ENCODE measurements around the gene FUS. TPM values are rescaled to one million over a fixed set of nuclear protein-coding genes. Genes with fewer than 3 reads are reported as not detected.
"Not testable (repeated sequence)": the region's sequence is repeated elsewhere in the genome, so short reads cannot be mapped to it uniquely, and the experiment has no call there.

FUS gene
- total RNA-seq, 2 experiments from 2014 or later, result 104 to 953 TPM

DNA sequence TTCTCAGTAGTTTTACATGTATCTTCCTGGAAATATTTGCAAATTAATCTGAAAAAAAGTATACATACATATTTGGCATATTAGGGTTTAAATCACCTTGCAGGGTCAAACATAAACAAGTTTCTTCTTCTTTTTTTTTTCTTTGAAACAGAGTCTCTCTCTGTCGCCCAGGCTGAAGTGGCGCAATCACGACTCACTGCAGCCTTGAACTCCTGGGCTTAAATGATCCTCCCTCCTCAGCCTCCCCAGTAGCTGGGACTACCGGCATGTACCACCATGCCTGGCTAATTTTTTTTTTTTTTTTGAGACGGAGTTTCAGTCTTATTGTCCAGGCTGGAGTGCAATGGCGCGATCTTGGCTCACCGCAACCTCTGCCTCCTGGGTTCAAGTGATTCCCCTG lies 12.6 kb upstream of the FUS start:
- Histone ChIP-seq H3K4me2 (ENCODE audit: low read length) (no peak overlapping the region), H3K36me3 (ENCODE audit: insufficient read depth, low read length) (no peaks in the 10 kb centered on the region), H4K20me1 (ENCODE audit: insufficient read depth, low read length) (no peaks in the 10 kb centered on the region), H3K9me3 (ENCODE audit: low read length) (no peaks in the 10 kb centered on the region), H3K9me2 (ENCODE audit: insufficient read depth, low read length) (no peaks in the 10 kb centered on the region), H2AFZ (ENCODE audit: low read length) (no peak overlapping the region), H3K79me2 (ENCODE audit: insufficient read depth, low read depth, low read length) (no peaks in the 10 kb centered on the region), H3K4me3 (ENCODE audit: low read depth, low read length, poor library complexity, severe bottlenecking) (no peak overlapping the region), H3K27ac (ENCODE audit: low read depth, low read length, poor library complexity, severe bottlenecking) (no peak overlapping the region), H3K4me1 (ENCODE audit: insufficient read depth, low read length, poor library complexity, severe bottlenecking) (no peaks in the 10 kb centered on the region)
- BruUV-seq (replicated peaks), result no TSS peak
- POLR2A ChIA-PET, result no interaction called here
- intact Hi-C loops (cut with micrococcal nuclease; ENCODE audit: unreplicated experiment), result no loop called here
- DNase-seq (ENCODE audit: low spot score), result no peak
- no peak for TF ChIP-seq EZH2phosphoT487 (IDR thresholded peaks at IDR 0.05; ENCODE audit: borderline replicate concordance, low read depth, low read length)
- TF ChIP-seq, protein P1, sequence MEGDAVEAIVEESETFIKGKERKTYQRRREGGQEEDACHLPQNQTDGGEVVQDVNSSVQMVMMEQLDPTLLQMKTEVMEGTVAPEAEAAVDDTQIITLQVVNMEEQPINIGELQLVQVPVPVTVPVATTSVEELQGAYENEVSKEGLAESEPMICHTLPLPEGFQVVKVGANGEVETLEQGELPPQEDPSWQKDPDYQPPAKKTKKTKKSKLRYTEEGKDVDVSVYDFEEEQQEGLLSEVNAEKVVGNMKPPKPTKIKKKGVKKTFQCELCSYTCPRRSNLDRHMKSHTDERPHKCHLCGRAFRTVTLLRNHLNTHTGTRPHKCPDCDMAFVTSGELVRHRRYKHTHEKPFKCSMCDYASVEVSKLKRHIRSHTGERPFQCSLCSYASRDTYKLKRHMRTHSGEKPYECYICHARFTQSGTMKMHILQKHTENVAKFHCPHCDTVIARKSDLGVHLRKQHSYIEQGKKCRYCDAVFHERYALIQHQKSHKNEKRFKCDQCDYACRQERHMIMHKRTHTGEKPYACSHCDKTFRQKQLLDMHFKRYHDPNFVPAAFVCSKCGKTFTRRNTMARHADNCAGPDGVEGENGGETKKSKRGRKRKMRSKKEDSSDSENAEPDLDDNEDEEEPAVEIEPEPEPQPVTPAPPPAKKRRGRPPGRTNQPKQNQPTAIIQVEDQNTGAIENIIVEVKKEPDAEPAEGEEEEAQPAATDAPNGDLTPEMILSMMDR (conservative IDR thresholded peaks at IDR 0.05; ENCODE audit: low read length), result no peak
- CTCF ChIA-PET (ENCODE audit: unreplicated experiment), result no interaction called here

GRCh38 chr16:31168848-31169247 lies 11.1 kb upstream of the FUS start:
- intact Hi-C loops (cut with micrococcal nuclease; ENCODE audit: unreplicated experiment), result no loop called here
- Histone ChIP-seq H2AFZ (ENCODE audit: low read length) (no peak overlapping the region), H3K4me1 (ENCODE audit: insufficient read depth, low read length, poor library complexity, severe bottlenecking) (no peaks in the 10 kb centered on the region), H4K20me1 (ENCODE audit: insufficient read depth, low read length) (no peaks in the 10 kb centered on the region), H3K79me2 (ENCODE audit: insufficient read depth, low read depth, low read length) (no peaks in the 10 kb centered on the region), H3K9me2 (ENCODE audit: insufficient read depth, low read length) (no peaks in the 10 kb centered on the region), H3K4me2 (ENCODE audit: low read length) (no peak overlapping the region), H3K9me3 (ENCODE audit: low read length) (no peaks in the 10 kb centered on the region), H3K36me3 (ENCODE audit: insufficient read depth, low read length) (no peaks in the 10 kb centered on the region), H3K27ac (ENCODE audit: low read depth, low read length, poor library complexity, severe bottlenecking) (no peak overlapping the region), H3K4me3 (ENCODE audit: low read depth, low read length, poor library complexity, severe bottlenecking) (no peak overlapping the region)
- no peak for DNase-seq (ENCODE audit: low spot score)
- BruUV-seq (replicated peaks), result no TSS peak
- POLR2A ChIA-PET, result no interaction called here
- TF ChIP-seq, protein P1 (conservative IDR thresholded peaks at IDR 0.05; ENCODE audit: low read length), result no peak
- no peak for TF ChIP-seq EZH2phosphoT487 (IDR thresholded peaks at IDR 0.05; ENCODE audit: borderline replicate concordance, low read depth, low read length)
- CTCF ChIA-PET (ENCODE audit: unreplicated experiment), result no interaction called here

- H3K4me3 ChIP-seq (ENCODE audit: low read depth, low read length, poor library complexity, severe bottlenecking); DNase-seq (ENCODE audit: low spot score); H3K4me1 ChIP-seq (ENCODE audit: insufficient read depth, low read length, poor library complexity, severe bottlenecking); H3K79me2 ChIP-seq (ENCODE audit: insufficient read depth, low read depth, low read length); POLR2A ChIA-PET; BruUV-seq (replicated peaks); H3K27ac ChIP-seq (ENCODE audit: low read depth, low read length, poor library complexity, severe bottlenecking); H3K4me2 ChIP-seq (ENCODE audit: low read length); intact Hi-C loops (cut with micrococcal nuclease; ENCODE audit: unreplicated experiment); H3K9me3 ChIP-seq (ENCODE audit: low read length); CTCF ChIA-PET (ENCODE audit: unreplicated experiment); H3K36me3 ChIP-seq (ENCODE audit: insufficient read depth, low read length); H4K20me1 ChIP-seq (ENCODE audit: insufficient read depth, low read length); H3K9me2 ChIP-seq (ENCODE audit: insufficient read depth, low read length); H2AFZ ChIP-seq (ENCODE audit: low read length): not testable (repeated sequence)
Observed at GRCh38 chr16:31170048-31170447, 9.9 kb upstream of the FUS start.
